C4-2B (cell line): ENCODE results near the gene DUSP10.

Experiments
- ZFX ChIP-seq: fragments of 450-650 bp; IDR thresholded peaks from 2 replicates; pipeline ENCODE4 v1.6.1; 2017
- TF ChIP-seq, protein P1 (sequence below): fragments of 450-650 bp; conservative IDR thresholded peaks from 2 replicates; pipeline ENCODE4 v1.5.1; 2017; ENCODE audit warnings: mild to moderate bottlenecking

- TF ChIP-seq, protein P1, sequence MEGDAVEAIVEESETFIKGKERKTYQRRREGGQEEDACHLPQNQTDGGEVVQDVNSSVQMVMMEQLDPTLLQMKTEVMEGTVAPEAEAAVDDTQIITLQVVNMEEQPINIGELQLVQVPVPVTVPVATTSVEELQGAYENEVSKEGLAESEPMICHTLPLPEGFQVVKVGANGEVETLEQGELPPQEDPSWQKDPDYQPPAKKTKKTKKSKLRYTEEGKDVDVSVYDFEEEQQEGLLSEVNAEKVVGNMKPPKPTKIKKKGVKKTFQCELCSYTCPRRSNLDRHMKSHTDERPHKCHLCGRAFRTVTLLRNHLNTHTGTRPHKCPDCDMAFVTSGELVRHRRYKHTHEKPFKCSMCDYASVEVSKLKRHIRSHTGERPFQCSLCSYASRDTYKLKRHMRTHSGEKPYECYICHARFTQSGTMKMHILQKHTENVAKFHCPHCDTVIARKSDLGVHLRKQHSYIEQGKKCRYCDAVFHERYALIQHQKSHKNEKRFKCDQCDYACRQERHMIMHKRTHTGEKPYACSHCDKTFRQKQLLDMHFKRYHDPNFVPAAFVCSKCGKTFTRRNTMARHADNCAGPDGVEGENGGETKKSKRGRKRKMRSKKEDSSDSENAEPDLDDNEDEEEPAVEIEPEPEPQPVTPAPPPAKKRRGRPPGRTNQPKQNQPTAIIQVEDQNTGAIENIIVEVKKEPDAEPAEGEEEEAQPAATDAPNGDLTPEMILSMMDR: no peak
- no peak for TF ChIP-seq ZFX
Measured at GRCh38 chr1:221678014-221678413, 63.9 kb downstream of the DUSP10 start.
